ENCODE measurements around the gene TAS1R3.

DNA sequence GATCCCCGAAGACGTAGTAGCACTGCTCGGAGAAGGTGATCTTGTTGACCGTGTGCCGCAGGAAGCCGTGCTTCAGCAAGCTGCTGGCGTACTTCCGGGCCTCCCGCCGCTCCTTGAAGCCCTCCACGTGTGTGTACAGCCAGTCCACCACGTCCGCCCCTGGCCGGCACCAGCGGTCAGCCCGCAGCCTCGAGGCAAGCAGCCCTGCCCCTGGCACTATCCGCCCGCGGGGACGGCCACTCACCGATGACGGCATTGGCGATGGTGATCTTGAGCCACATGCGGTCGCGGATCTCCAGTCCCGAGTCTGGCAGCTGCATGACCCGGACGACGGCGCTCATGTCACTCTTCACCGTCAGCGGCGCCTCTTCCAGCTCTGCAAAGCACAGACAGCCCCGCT lies 7.2 kb downstream of the TAS1R3 start:
- TF ChIP-seq GATA2 (IDR thresholded peaks at IDR 0.05; ENCODE audit: low read depth, low read length) (no peak), GATA3 (IDR thresholded peaks at IDR 0.05; ENCODE audit: low read depth, low read length) (no peak)
